Measurements from ENCODE around the gene BCKDHB. TPM values are rescaled to one million over a fixed set of nuclear protein-coding genes. Genes with fewer than 3 reads are reported as not detected.
A peak's percentile ranks its signal among the peaks of the same experiment; 100 is the strongest.

The BCKDHB gene
- total RNA-seq, 3 donors from 2014 or later (not counting 1 experiment from before 2014, with no cell fraction given) = 11.1 to 13.7 (median 12.8) TPM

GRCh38 chr6:80077067-80077466 lies 29.4 kb upstream of the BCKDHB start:
- Histone ChIP-seq H3K4me1 (ENCODE audit: control insufficient read depth, insufficient read depth, low read length) (no peaks in the 10 kb centered on the region), H3K27me3 (ENCODE audit: control insufficient read depth, insufficient read depth, low read length) (no peaks in the 10 kb centered on the region), H3K9me3 (ENCODE audit: control insufficient read depth, insufficient read depth, low read length) (no peaks in the 10 kb centered on the region), H3K36me3 (ENCODE audit: control insufficient read depth, insufficient read depth, low read length) (no peaks in the 10 kb centered on the region), H3K4me3 (ENCODE audit: low read length) (no peak overlapping the region), H3K27ac (ENCODE audit: low read length) (no peak overlapping the region)
- H3K9me3 Mint-ChIP-seq = peaks cover 0 to 5% of the 10 kb centered on the region in 2 donors
- DNase-seq = no peak
- no peak overlapping the region for H3K4me3 Mint-ChIP-seq
- 91% methylated on average over 1 of the region's 1 CpG for WGBS (ENCODE audit: insufficient coverage)
- no peak for TF ChIP-seq CTCF (IDR thresholded peaks at IDR 0.05)
- no peak for ATAC-seq
- H3K27ac Mint-ChIP-seq = no peak overlapping the region
- intact Hi-C loops (cut with micrococcal nuclease) = no loop called here
- H3K36me3 Mint-ChIP-seq = no peaks in the 10 kb centered on the region
- H3K4me1 Mint-ChIP-seq = no peaks in the 10 kb centered on the region
- H3K27me3 Mint-ChIP-seq (ENCODE audit: low read depth in 2 of 2) = peaks cover 8 to 26% of the 10 kb centered on the region in 2 donors

GRCh38 chr6:80088637-80089036 lies 17.8 kb upstream of the BCKDHB start:
- WGBS (ENCODE audit: insufficient coverage) = 91% methylated on average over 6 of the region's 6 CpGs

GRCh38 chr6:80091506-80091905 lies 15.0 kb upstream of the BCKDHB start:
- Mint-ChIP-seq H3K27ac (no peak overlapping the region), H3K36me3 (no peaks in the 10 kb centered on the region), H3K27me3 (ENCODE audit: low read depth in 2 of 2) (peaks cover 10 to 15% of the 10 kb centered on the region in 2 donors), H3K4me1 (no peaks in the 10 kb centered on the region), H3K9me3 (no peaks in the 10 kb centered on the region), H3K4me3 (no peak overlapping the region)
- H3K36me3 ChIP-seq (ENCODE audit: control insufficient read depth, insufficient read depth, low read length) = no peaks in the 10 kb centered on the region
- H3K9me3 ChIP-seq (ENCODE audit: control insufficient read depth, insufficient read depth, low read length) = no peaks in the 10 kb centered on the region
- H3K4me3 ChIP-seq (ENCODE audit: low read length) = no peak overlapping the region
- no peak overlapping the region for H3K27ac ChIP-seq (ENCODE audit: low read length)
- intact Hi-C loops (cut with micrococcal nuclease) = loop anchor here (5.0 kb wide), 1 partner anchor 314 kb away; no protein-coding TSS in a partner anchor
- no peak for TF ChIP-seq CTCF (IDR thresholded peaks at IDR 0.05)
- no peaks in the 10 kb centered on the region for H3K4me1 ChIP-seq (ENCODE audit: control insufficient read depth, insufficient read depth, low read length)
- DNase-seq = no peak
- peaks cover 5% of the 10 kb centered on the region for H3K27me3 ChIP-seq (ENCODE audit: control insufficient read depth, insufficient read depth, low read length)
- ATAC-seq = no peak

More at GRCh38 chr6:80088637-80089036, 17.8 kb upstream of the BCKDHB start:
- no peak for TF ChIP-seq CTCF (IDR thresholded peaks at IDR 0.05)
- Mint-ChIP-seq H3K4me3 (no peak overlapping the region), H3K4me1 (no peaks in the 10 kb centered on the region), H3K9me3 (no peaks in the 10 kb centered on the region), H3K27ac (no peak overlapping the region), H3K27me3 (ENCODE audit: low read depth in 2 of 2) (peaks cover 7 to 15% of the 10 kb centered on the region in 2 donors), H3K36me3 (no peaks in the 10 kb centered on the region)
- intact Hi-C loops (cut with micrococcal nuclease) = no loop called here
- Histone ChIP-seq H3K4me1 (ENCODE audit: control insufficient read depth, insufficient read depth, low read length) (no peaks in the 10 kb centered on the region), H3K27ac (ENCODE audit: low read length) (no peak overlapping the region), H3K4me3 (ENCODE audit: low read length) (no peak overlapping the region), H3K36me3 (ENCODE audit: control insufficient read depth, insufficient read depth, low read length) (no peaks in the 10 kb centered on the region), H3K27me3 (ENCODE audit: control insufficient read depth, insufficient read depth, low read length) (peaks cover 5% of the 10 kb centered on the region), H3K9me3 (ENCODE audit: control insufficient read depth, insufficient read depth, low read length) (no peaks in the 10 kb centered on the region)
- DNase-seq (no peak), ATAC-seq (no peak)

- H3K36me3 Mint-ChIP-seq = no peaks in the 10 kb centered on the region
- H3K27me3 Mint-ChIP-seq (ENCODE audit: low read depth in 2 of 2) = peaks cover 18 to 19% of the 10 kb centered on the region in 2 donors
- no peaks in the 10 kb centered on the region for H3K9me3 ChIP-seq (ENCODE audit: control insufficient read depth, insufficient read depth, low read length)
- no CpG with 5 or more reads among the region's 2 CpGs for WGBS (ENCODE audit: insufficient coverage)
- intact Hi-C loops (cut with micrococcal nuclease) = loop anchor here (1.0 to 5.0 kb wide), 2 partner anchors 145 to 317 kb away; no protein-coding TSS in a partner anchor
- no peaks in the 10 kb centered on the region for H3K4me1 ChIP-seq (ENCODE audit: control insufficient read depth, insufficient read depth, low read length)
- H3K4me1 Mint-ChIP-seq = no peaks in the 10 kb centered on the region
- no peaks in the 10 kb centered on the region for H3K9me3 Mint-ChIP-seq
- peak; percentile 76 for TF ChIP-seq CTCF (IDR thresholded peaks at IDR 0.05)
- ATAC-seq (peak in 2 of 3 donors; percentile 65 to 70), DNase-seq (peak in 1 of 2 donors; percentile 57)
- no peak overlapping the region for H3K4me3 Mint-ChIP-seq
- no peak overlapping the region for H3K4me3 ChIP-seq (ENCODE audit: low read length)
- no peaks in the 10 kb centered on the region for H3K36me3 ChIP-seq (ENCODE audit: control insufficient read depth, insufficient read depth, low read length)
- H3K27ac ChIP-seq (ENCODE audit: low read length) = no peak overlapping the region
- no peak overlapping the region for H3K27ac Mint-ChIP-seq
- no peaks in the 10 kb centered on the region for H3K27me3 ChIP-seq (ENCODE audit: control insufficient read depth, insufficient read depth, low read length)
These were observed 12.5 kb upstream of the BCKDHB start for GRCh38 chr6:80094017-80094416.
